GM21528 (cell line): ENCODE measurements around the gene EMX1.

Source experiments
- ATAC-seq: cut with Tn5 transposase; IDR thresholded peaks from one replicate; pipeline ENCODE4 v1.9.1; 2021; ENCODE audit warnings: mild to moderate bottlenecking, moderate library complexity; ENCODE audit not compliant: unreplicated experiment, low FRiP score

EMX1 gene

GRCh38 chr2:72955228-72956049 is 38.1 kb downstream of the EMX1 start:
- ATAC-seq: no peak

- ATAC-seq: no peak
These were observed 38.7 kb downstream of the EMX1 start for GRCh38 chr2:72956050-72956395.

- ATAC-seq: no peak
These were observed 39.6 kb downstream of the EMX1 start for GRCh38 chr2:72956936-72957335.

GRCh38 chr2:72958542-72959385 is 41.4 kb downstream of the EMX1 start:
- no peak for ATAC-seq

GRCh38 chr2:72959554-72959953 is 42.2 kb downstream of the EMX1 start:
- no peak for ATAC-seq

GRCh38 chr2:72959995-72960981 is 43.0 kb downstream of the EMX1 start:
- ATAC-seq: no peak

GRCh38 chr2:72961036-72961720 is 43.9 kb downstream of the EMX1 start:
- ATAC-seq: no peak

- ATAC-seq: no peak
These were observed 44.6 kb downstream of the EMX1 start for GRCh38 chr2:72961853-72962468.

- no peak for ATAC-seq
These were observed 45.6 kb downstream of the EMX1 start for GRCh38 chr2:72962911-72963310.

GRCh38 chr2:72963423-72964145 is 46.3 kb downstream of the EMX1 start:
- ATAC-seq: no peak

GRCh38 chr2:72964146-72964525 is 46.8 kb downstream of the EMX1 start:
- no peak for ATAC-seq

- ATAC-seq: no peak
These were observed 47.7 kb downstream of the EMX1 start for GRCh38 chr2:72965016-72965415.

- no peak for ATAC-seq
These were observed 48.6 kb downstream of the EMX1 start for GRCh38 chr2:72965770-72966450.

- ATAC-seq: no peak
These were observed 51.0 kb downstream of the EMX1 start for GRCh38 chr2:72968286-72968685.

- ATAC-seq: no peak
These were observed 52.4 kb downstream of the EMX1 start for GRCh38 chr2:72969706-72970105.

- ATAC-seq: no peak
These were observed 53.7 kb downstream of the EMX1 start for GRCh38 chr2:72971036-72971435.

GRCh38 chr2:72972352-72973136 is 55.2 kb downstream of the EMX1 start:
- no peak for ATAC-seq

GRCh38 chr2:72973137-72973535 is 55.8 kb downstream of the EMX1 start:
- no peak for ATAC-seq
